ENCODE results near the gene CDK8. TPM values are rescaled to one million over a fixed set of nuclear protein-coding genes. Genes with fewer than 3 reads are reported as not detected.

The CDK8 gene
- total RNA-seq, 6 experiments from 2014 or later = 15.1 to 19.3 (median 17.4) TPM

DNA sequence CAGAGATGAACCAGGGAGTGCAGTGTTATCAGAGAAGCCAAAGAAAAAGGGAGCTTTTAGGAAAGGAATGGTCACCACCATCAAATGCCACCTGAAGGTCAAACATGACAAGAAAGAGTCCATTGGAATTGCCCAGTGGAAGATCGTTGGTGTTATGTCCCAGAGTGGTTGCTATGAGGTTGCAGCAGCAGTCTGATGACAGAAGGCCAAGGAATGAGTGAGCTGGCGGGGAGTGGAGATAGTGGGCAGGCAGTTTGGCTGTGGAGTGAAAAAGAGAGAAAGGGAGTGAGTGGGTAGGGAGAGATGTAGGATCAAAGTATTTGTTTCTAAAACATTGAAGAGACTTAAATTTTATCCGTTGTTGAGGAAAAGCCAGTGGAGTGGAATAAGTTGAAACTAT is 186.2 kb downstream of the CDK8 start:
- H3K4me3 Mint-ChIP-seq = no peak overlapping the region
- DNase-seq = peak; percentile 61
- H3K4me1 Mint-ChIP-seq (ENCODE audit: low read depth) = no peaks in the 10 kb centered on the region

DNA sequence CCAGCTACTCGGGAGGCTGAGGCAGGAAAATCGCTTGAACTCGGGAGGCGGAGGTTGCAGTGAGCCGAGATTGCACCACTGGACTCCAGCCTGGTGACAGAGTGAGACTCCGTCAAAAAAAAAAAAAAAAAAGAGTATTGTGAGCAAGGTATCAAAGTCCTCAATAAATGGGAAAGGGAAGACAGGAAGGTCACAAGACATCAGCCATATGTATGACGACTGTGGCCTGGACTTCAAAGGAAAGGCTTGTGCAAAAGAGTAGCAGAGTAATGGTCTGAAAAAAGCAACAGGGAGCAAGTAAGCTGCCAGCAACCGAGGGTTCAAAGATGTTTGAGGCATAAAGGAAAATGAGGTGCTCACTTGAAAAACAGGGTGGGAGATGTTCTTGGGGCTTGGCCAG is 187.5 kb downstream of the CDK8 start:
- peaks cover under 1% of the 10 kb centered on the region; the same call in 1 of the 2 replicates for H3K4me1 Mint-ChIP-seq (ENCODE audit: low read depth)
- peaks cover 19% of the 10 kb centered on the region for H3K9me3 Mint-ChIP-seq
- H3K36me3 Mint-ChIP-seq (ENCODE audit: low read depth) = peaks cover 5% of the 10 kb centered on the region; the same call in 1 of the 2 replicates
- no peak overlapping the region for H3K27ac Mint-ChIP-seq
- no peak overlapping the region for H3K4me3 Mint-ChIP-seq
- no peaks in the 10 kb centered on the region for H3K27me3 Mint-ChIP-seq (ENCODE audit: insufficient read depth)
- TF ChIP-seq, protein P1, sequence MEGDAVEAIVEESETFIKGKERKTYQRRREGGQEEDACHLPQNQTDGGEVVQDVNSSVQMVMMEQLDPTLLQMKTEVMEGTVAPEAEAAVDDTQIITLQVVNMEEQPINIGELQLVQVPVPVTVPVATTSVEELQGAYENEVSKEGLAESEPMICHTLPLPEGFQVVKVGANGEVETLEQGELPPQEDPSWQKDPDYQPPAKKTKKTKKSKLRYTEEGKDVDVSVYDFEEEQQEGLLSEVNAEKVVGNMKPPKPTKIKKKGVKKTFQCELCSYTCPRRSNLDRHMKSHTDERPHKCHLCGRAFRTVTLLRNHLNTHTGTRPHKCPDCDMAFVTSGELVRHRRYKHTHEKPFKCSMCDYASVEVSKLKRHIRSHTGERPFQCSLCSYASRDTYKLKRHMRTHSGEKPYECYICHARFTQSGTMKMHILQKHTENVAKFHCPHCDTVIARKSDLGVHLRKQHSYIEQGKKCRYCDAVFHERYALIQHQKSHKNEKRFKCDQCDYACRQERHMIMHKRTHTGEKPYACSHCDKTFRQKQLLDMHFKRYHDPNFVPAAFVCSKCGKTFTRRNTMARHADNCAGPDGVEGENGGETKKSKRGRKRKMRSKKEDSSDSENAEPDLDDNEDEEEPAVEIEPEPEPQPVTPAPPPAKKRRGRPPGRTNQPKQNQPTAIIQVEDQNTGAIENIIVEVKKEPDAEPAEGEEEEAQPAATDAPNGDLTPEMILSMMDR (IDR thresholded peaks at IDR 0.05) = no peak
- no peak for DNase-seq

More for the DNA sequence above, 186.2 kb downstream of the CDK8 start:
- TF ChIP-seq, protein P1 (IDR thresholded peaks at IDR 0.05) = no peak
- H3K27me3 Mint-ChIP-seq (ENCODE audit: insufficient read depth) = no peaks in the 10 kb centered on the region
- peaks cover 13% of the 10 kb centered on the region; the same call in 1 of the 2 replicates for H3K36me3 Mint-ChIP-seq (ENCODE audit: low read depth)
- H3K9me3 Mint-ChIP-seq = peaks cover 28% of the 10 kb centered on the region
- no peak overlapping the region for H3K27ac Mint-ChIP-seq

DNA sequence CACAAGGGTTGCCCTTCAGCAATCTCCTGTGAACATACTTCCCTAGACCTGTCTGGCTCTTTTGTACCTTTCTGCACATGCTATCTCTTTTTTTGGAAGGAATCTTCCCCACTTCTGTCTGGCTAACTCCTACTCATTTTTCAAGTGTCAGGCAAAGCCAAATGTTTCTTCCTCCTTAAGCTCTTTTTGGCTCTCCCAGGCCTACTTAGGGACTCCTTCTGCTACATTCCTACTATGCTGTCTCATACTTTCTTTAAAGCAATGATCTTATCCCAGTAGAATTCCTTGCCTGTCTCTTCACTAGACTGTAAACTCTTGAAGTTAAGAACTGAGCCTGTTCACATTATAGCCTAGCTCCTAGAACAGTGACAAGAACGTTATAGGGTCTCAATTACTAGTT is 188.6 kb downstream of the CDK8 start:
- Mint-ChIP-seq H3K9me3 (peaks cover 8% of the 10 kb centered on the region), H3K27ac (no peak overlapping the region), H3K36me3 (ENCODE audit: low read depth) (no peaks in the 10 kb centered on the region; the same call in 1 of the 2 replicates), H3K27me3 (ENCODE audit: insufficient read depth) (no peaks in the 10 kb centered on the region), H3K4me3 (no peak overlapping the region), H3K4me1 (ENCODE audit: low read depth) (peaks cover 7% of the 10 kb centered on the region)
- TF ChIP-seq, protein P1 (IDR thresholded peaks at IDR 0.05) = no peak
- DNase-seq = peak; percentile 82

DNA sequence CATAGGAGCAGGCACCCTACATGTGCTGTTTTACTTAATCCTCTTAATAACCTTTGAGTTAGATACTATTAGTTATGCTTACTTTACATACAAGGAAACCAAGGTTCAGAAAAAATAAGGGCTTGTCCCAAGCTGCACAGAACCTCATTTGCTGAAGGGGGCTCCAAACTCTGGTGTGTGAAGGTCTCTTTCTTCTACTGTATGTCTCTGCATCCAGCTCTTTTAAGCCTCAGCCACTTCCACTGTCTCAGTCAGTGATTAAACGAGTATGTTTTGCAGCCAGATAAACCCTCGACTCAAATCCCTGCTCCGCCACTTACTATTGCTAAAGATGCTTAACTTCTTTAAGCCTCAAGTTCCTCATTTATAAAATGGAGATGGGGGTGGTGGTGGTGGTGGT is 191.2 kb downstream of the CDK8 start:
- Mint-ChIP-seq H3K4me1 (ENCODE audit: low read depth) (peaks cover 24% of the 10 kb centered on the region), H3K27ac (no peak overlapping the region), H3K9me3 (no peaks in the 10 kb centered on the region), H3K36me3 (ENCODE audit: low read depth) (no peaks in the 10 kb centered on the region; the same call in 1 of the 2 replicates), H3K4me3 (no peak overlapping the region), H3K27me3 (ENCODE audit: insufficient read depth) (no peaks in the 10 kb centered on the region)
- no peak for DNase-seq
- TF ChIP-seq, protein P1 (IDR thresholded peaks at IDR 0.05) = no peak

DNA sequence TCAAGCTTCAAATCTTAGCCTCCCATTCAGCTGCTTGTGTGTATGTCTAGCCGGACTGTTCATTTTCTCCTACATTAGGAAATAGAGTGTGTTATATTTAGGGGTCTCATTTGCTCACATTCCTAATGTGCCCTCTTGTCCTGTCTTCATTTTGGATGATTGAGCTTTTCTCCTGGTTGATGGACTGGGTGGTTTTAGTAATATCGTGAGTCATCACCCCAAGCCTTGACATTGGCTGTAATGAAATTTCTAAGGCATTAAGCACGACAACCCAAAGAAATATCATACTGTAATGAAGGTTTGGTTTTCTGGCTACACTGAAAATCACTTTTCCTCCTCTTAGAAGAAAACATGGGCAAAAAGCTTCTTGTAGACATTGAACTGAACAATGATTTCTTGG is 192.8 kb downstream of the CDK8 start:
- Mint-ChIP-seq H3K27ac (no peak overlapping the region), H3K4me1 (ENCODE audit: low read depth) (peaks cover 24% of the 10 kb centered on the region), H3K36me3 (ENCODE audit: low read depth) (no peaks in the 10 kb centered on the region; the same call in 1 of the 2 replicates), H3K9me3 (no peaks in the 10 kb centered on the region), H3K4me3 (no peak overlapping the region), H3K27me3 (ENCODE audit: insufficient read depth) (no peaks in the 10 kb centered on the region)
- TF ChIP-seq, protein P1 (IDR thresholded peaks at IDR 0.05) = no peak
- DNase-seq = no peak

DNA sequence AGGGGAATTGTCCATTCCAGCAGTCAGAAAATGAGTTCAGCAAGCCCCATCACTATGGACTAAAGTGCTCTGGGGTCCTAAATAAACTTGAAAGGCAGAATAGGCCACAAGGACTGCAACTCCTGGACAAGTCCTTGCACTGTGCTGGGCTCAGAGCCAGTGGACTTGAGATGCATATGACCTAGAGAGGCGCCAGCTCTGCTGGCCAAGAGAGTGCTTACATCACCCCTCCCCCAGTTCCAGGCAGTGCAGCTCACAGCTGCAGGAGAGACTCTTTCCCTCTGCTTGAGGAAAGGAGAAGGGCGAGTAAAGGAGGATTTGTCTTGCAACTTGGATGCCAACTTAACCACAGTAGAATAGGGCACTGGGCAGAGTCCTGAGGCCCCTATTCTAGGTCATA is 194.1 kb downstream of the CDK8 start:
- Mint-ChIP-seq H3K27me3 (ENCODE audit: insufficient read depth) (no peaks in the 10 kb centered on the region), H3K27ac (no peak overlapping the region), H3K4me1 (ENCODE audit: low read depth) (peaks cover 24% of the 10 kb centered on the region), H3K36me3 (ENCODE audit: low read depth) (no peaks in the 10 kb centered on the region; the same call in 1 of the 2 replicates), H3K9me3 (no peaks in the 10 kb centered on the region), H3K4me3 (no peak overlapping the region)
- TF ChIP-seq, protein P1 (IDR thresholded peaks at IDR 0.05) = no peak
- DNase-seq = no peak
